Endothelial cell of umbilical vein (primary cell): ENCODE measurements around the gene RHEX.

Experiments
- CTCF ChIP-seq, 2 donors: IDR thresholded peaks; 1 replicate in 1 of 2; 2 replicates in 1 of 2; pipeline ENCODE4 v1.5.1; 2011; ENCODE audit warnings: low read length in 2 of 2, mild to moderate bottlenecking in 2 of 2, moderate library complexity in 2 of 2, control low read depth in 1 of 2, inconsistent platforms in 1 of 2, low read depth in 1 of 2; ENCODE audit not compliant: insufficient read depth in 1 of 2; ENCODE audit errors: extremely low read depth in 1 of 2
- EZH2 ChIP-seq: IDR thresholded peaks from 2 replicates; pipeline ENCODE4 v1.6.1; 2012; ENCODE audit warnings: borderline replicate concordance, low read depth, mild to moderate bottlenecking, moderate library complexity, low read length, inconsistent platforms; ENCODE audit not compliant: severe bottlenecking
- FOS ChIP-seq: IDR thresholded peaks from 2 replicates; pipeline ENCODE4 v1.6.1; 2011; ENCODE audit warnings: mild to moderate bottlenecking, low read length, moderate library complexity, borderline replicate concordance; ENCODE audit not compliant: insufficient read depth
- GATA2 ChIP-seq: IDR thresholded peaks from 2 replicates; pipeline ENCODE4 v1.7.0; 2011; ENCODE audit warnings: low read depth, mild to moderate bottlenecking, moderate library complexity, mixed read lengths, low read length; ENCODE audit not compliant: insufficient read length, insufficient read depth
- JUN ChIP-seq: IDR thresholded peaks from 2 replicates; pipeline ENCODE4 v1.6.1; 2011; ENCODE audit warnings: borderline replicate concordance, low read depth; ENCODE audit not compliant: insufficient read length, insufficient read depth
- MAX ChIP-seq: IDR thresholded peaks from 2 replicates; pipeline ENCODE4 v1.6.1; 2011; ENCODE audit not compliant: insufficient read depth, insufficient read length
- MYC ChIP-seq: IDR thresholded peaks from one replicate; pipeline ENCODE4 v1.6.1; 2011; ENCODE audit warnings: mild to moderate bottlenecking, low read depth, low read length
- POLR2A ChIP-seq: IDR thresholded peaks from 2 replicates; pipeline ENCODE4 v1.6.1; 2012; ENCODE audit warnings: low read depth, mild to moderate bottlenecking, control low read depth, low read length
- POLR2AphosphoS5 ChIP-seq: IDR thresholded peaks from 2 replicates; pipeline ENCODE4 v1.6.1; 2012; ENCODE audit warnings: low read depth, mild to moderate bottlenecking, control low read depth, low read length, moderate library complexity; ENCODE audit not compliant: insufficient read depth

DNA sequence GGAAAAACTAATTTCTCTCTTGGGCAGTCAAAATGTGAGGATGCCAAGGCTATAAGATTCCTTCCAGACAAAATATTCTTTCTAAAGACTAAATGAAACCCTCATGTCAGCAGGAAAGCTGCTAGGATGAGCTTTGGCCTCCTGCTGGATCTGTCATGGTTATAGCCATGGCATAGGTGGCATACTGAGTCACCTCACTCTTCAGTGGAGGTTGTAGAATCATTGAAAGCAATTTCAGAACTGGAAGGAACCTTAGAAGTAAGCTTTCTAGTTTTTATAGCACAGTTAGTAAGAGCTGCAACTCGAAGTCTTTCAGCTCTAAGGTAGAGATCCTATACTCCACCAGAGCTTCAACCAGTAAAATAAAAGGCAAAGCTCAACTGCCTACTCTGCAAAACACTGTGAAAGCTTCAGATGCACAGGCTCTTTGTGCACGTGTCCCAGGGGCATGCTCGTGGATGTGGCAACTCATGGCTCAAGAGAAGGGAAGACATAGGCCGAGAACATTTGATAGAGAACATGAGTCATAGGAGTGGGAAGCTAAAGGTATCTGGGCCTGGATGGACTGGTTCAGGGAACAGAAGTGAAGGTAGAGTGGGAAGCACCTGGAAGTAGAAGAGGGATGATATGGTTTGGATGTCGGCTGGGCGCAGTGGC, 58.4 kb downstream of the RHEX start:
- TF ChIP-seq POLR2AphosphoS5 (no peak), POLR2A (no peak), CTCF (IDR thresholded peaks at IDR 0.05; ENCODE audit: extremely low read depth in 1 of 2, insufficient read depth in 1 of 2, low read depth in 1 of 2, low read length in 2 of 2) (no peak), EZH2 (no peak), MAX (no peak), JUN (no peak), FOS (no peak), GATA2 (no peak), MYC (no peak)
